Effector memory CD4-positive, alpha-beta T cell (primary cell): Measurements from ENCODE around the gene CDC42EP1.

Experiments
- DNase-seq, 3 donors: peaks; one replicate each; pipeline ENCODE4 v3.0.0-alpha.2; 2020
- H3K27ac ChIP-seq: 2 replicates; pipeline ENCODE4 v1.7.0; 2013; ENCODE audit warnings: mild to moderate bottlenecking, low read length, moderate library complexity; ENCODE audit not compliant: insufficient read depth, poor library complexity, severe bottlenecking
- H3K27me3 ChIP-seq: replicated peaks from 2 replicates; pipeline ENCODE4 v1.7.0; 2013; ENCODE audit warnings: mild to moderate bottlenecking, low read length; ENCODE audit not compliant: insufficient read depth, control insufficient read depth, poor library complexity, severe bottlenecking
- H3K36me3 ChIP-seq: 2 replicates; pipeline ENCODE4 v1.7.0; 2013; ENCODE audit warnings: mild to moderate bottlenecking, low read length, moderate library complexity; ENCODE audit not compliant: control insufficient read depth, insufficient read depth
- H3K4me1 ChIP-seq: 2 replicates; pipeline ENCODE4 v1.7.0; 2013; ENCODE audit warnings: low read length, mild to moderate bottlenecking; ENCODE audit not compliant: control insufficient read depth, insufficient read depth, poor library complexity, severe bottlenecking
- H3K4me3 ChIP-seq: 2 replicates; pipeline ENCODE4 v1.7.0; 2013; ENCODE audit warnings: low read length, low read depth, mild to moderate bottlenecking; ENCODE audit not compliant: insufficient read depth, poor library complexity, severe bottlenecking
- H3K9me3 ChIP-seq: 2 replicates; pipeline ENCODE4 v1.7.0; 2013; ENCODE audit warnings: mild to moderate bottlenecking, low read length, moderate library complexity; ENCODE audit not compliant: control insufficient read depth

CDC42EP1 gene

GRCh38 chr22:37558815-37559214 lies 1.5 kb upstream of the CDC42EP1 start:
- Histone ChIP-seq H3K4me3 (no peak overlapping the region), H3K27me3 (peaks cover 28% of the 10 kb centered on the region), H3K27ac (no peak overlapping the region), H3K36me3 (no peaks in the 10 kb centered on the region), H3K4me1 (peaks cover 22% of the 10 kb centered on the region), H3K9me3 (no peaks in the 10 kb centered on the region)
- no peak for DNase-seq

GRCh38 chr22:37559521-37559900 lies 769 bp upstream of the CDC42EP1 start:
- no peak for DNase-seq
- Histone ChIP-seq H3K27ac (no peak overlapping the region), H3K36me3 (no peaks in the 10 kb centered on the region), H3K4me3 (no peak overlapping the region), H3K9me3 (no peaks in the 10 kb centered on the region), H3K27me3 (peaks cover 28% of the 10 kb centered on the region), H3K4me1 (peaks cover 22% of the 10 kb centered on the region)

DNA sequence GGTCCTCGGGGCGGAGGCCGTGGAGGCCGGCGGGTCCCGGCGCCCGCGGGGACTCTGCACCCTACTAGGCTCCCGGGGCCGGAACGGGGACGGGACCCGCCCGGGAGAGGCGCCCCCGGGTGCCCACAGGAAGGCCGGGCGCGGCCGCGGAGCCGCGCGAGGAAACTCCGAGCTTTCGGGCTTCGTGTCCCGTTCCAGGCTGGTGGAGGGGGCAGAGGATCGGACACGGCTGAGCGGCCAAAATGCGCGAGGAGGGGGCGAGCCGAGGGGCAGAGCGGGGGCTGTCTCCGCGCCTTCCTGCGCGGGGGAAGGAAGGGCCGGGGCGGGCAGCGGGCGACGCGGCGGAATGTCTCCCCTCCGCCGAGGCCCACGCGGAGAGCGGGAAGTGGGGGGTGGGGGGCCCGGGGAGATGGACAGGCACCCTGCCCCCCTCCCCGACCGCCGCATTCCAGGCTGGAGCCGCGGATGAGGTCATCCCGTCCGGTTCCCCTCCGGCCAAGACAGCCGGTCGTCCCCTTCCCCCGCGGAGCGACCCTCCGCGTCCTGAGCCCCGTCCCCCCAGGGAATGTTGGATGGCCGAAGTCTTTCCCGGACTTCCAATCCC lies 430 bp downstream of the CDC42EP1 start:
- H3K9me3 ChIP-seq, result no peaks in the 10 kb centered on the region
- no peaks in the 10 kb centered on the region for H3K36me3 ChIP-seq
- H3K4me1 ChIP-seq, result peaks cover 22% of the 10 kb centered on the region
- peak overlapping the region; percentile 35 for H3K4me3 ChIP-seq
- no peak for DNase-seq
- H3K27ac ChIP-seq, result no peak overlapping the region
- H3K27me3 ChIP-seq, result peaks cover 28% of the 10 kb centered on the region

GRCh38 chr22:37561212-37562048 lies 1.1 kb downstream of the CDC42EP1 start:
- Histone ChIP-seq H3K27ac (no peak overlapping the region), H3K27me3 (peaks cover 28% of the 10 kb centered on the region), H3K36me3 (no peaks in the 10 kb centered on the region), H3K4me1 (peaks cover 30% of the 10 kb centered on the region), H3K4me3 (peak overlapping the region; percentile 35), H3K9me3 (no peaks in the 10 kb centered on the region)
- DNase-seq, result peak; percentile 44 to 60 (median 54)

- Histone ChIP-seq H3K36me3 (no peaks in the 10 kb centered on the region), H3K4me1 (peaks cover 38% of the 10 kb centered on the region), H3K9me3 (no peaks in the 10 kb centered on the region), H3K4me3 (no peak overlapping the region), H3K27me3 (peaks cover 28% of the 10 kb centered on the region), H3K27ac (no peak overlapping the region)
- no peak for DNase-seq
Measured at GRCh38 chr22:37562049-37562875, 2.0 kb downstream of the CDC42EP1 start.

DNA sequence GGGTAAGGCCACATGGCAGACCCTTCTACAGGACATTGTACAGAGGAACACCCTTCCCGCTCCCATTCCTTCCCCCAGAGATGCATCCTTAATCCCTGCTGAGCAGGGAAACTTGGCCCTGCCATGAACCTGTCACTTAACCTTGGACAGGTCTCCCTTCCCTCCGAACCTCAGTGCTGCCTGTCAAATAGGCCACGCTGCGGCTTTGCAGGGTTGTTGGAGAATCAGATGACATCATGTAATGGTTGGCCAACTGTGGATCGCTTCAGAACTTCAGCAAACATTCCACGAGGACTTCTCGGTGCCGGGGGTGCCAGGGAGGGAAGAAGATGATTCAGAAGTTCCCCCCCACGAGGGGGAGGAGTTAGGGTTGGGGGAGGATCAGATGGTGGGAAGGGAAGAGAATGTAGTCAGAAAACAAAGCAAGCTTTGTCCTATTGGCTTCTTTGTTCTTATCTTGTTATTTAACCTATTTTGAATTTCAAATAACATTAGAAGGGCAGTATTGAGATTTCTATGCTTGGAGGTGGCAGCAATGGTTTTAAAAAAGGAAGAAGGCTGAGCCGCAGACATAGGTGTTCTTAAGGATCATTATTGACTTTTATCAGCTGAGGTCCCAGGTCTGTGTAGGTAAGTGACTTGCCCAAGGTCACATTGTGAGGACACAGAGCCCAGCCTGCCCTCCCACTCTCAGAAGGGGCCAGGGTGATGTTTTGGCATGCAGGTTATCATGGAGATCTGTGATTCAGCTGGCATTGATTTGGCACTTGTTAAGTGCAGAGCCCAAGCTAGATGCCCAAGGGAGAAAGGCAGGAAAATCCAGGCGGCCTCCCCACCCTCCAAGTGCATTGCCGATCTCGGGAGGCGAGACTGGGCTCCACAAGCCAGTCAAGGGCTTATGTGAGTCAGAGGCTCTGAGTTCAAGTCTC lies 3.1 kb downstream of the CDC42EP1 start:
- Histone ChIP-seq H3K4me3 (no peak overlapping the region), H3K27me3 (peaks cover 28% of the 10 kb centered on the region), H3K9me3 (no peaks in the 10 kb centered on the region), H3K4me1 (peaks cover 41% of the 10 kb centered on the region), H3K36me3 (no peaks in the 10 kb centered on the region), H3K27ac (no peak overlapping the region)
- DNase-seq, result no peak

DNA sequence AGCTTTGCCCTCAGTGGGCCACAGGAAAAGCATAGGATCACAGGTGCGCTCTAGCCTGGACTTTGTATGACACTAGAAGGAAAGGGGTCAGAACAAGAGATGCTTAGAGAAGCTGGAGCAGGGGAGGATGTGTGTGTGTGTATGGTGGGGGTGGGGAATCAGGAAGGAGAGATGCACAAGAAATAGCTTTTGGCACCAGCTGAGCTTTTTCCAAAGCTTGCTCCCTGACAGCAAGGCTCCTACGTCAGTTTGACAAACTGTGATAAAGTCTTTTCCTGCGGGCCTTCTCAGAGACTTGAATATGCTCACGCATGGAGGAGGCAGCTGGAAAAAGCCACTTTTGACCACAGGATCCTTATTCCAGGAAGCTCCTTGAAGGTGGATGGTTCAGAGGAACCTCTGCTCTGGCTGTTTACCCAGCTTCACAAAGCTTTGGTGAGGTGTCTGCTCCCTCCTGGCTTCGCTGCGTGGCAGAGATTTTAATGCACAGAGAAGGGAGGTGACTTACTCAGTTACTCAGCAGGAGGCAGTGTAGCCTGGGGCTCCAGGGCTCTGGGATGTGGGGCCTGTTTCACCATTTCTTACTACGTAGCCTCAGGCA lies 3.9 kb downstream of the CDC42EP1 start:
- no peak for DNase-seq
- peaks cover 28% of the 10 kb centered on the region for H3K27me3 ChIP-seq
- H3K9me3 ChIP-seq, result no peaks in the 10 kb centered on the region
- H3K4me3 ChIP-seq, result no peak overlapping the region
- no peaks in the 10 kb centered on the region for H3K36me3 ChIP-seq
- peaks cover 41% of the 10 kb centered on the region for H3K4me1 ChIP-seq
- H3K27ac ChIP-seq, result no peak overlapping the region

GRCh38 chr22:37565830-37566229 lies 5.5 kb downstream of the CDC42EP1 start:
- H3K27me3 ChIP-seq, result peaks cover 20% of the 10 kb centered on the region
- peaks cover 35% of the 10 kb centered on the region for H3K4me1 ChIP-seq
- peak overlapping the region; percentile 12 for H3K4me3 ChIP-seq
- H3K36me3 ChIP-seq, result no peaks in the 10 kb centered on the region
- no peak overlapping the region for H3K27ac ChIP-seq
- no peaks in the 10 kb centered on the region for H3K9me3 ChIP-seq
- DNase-seq, result no peak

- H3K4me3 ChIP-seq, result peak overlapping the region; percentile 12
- no peaks in the 10 kb centered on the region for H3K36me3 ChIP-seq
- DNase-seq, result peak; percentile 19 to 30 (median 25)
- H3K27me3 ChIP-seq, result peaks cover 15% of the 10 kb centered on the region
- peaks cover 29% of the 10 kb centered on the region for H3K4me1 ChIP-seq
- H3K9me3 ChIP-seq, result no peaks in the 10 kb centered on the region
- no peak overlapping the region for H3K27ac ChIP-seq
Measured at GRCh38 chr22:37566329-37566837, 6.1 kb downstream of the CDC42EP1 start.
